GM21717 (cell line): Measurements from ENCODE around the gene DHX8.

Source experiments
- ATAC-seq: cut with Tn5 transposase; IDR thresholded peaks from one replicate; pipeline ENCODE4 v1.9.1; 2021; ENCODE audit warnings: mild to moderate bottlenecking, moderate library complexity; ENCODE audit not compliant: unreplicated experiment

Gene DHX8

GRCh38 chr17:43545383-43545632 lies 61.5 kb downstream of the DHX8 start:
- no peak for ATAC-seq

- ATAC-seq = peak; percentile 74
These were observed 62.8 kb downstream of the DHX8 start, which contains the start of gene ETV4 for GRCh38 chr17:43546319-43547188. ETV4 (minus strand) TSS chr17:43546340; CDS start chr17:43545617, 723 bp downstream.

GRCh38 chr17:43547189-43547550 lies 63.4 kb downstream of the DHX8 start:
- no peak for ATAC-seq

- no peak for ATAC-seq
These were observed 64.0 kb downstream of the DHX8 start for GRCh38 chr17:43547659-43548256.

- no peak for ATAC-seq
These were observed 65.1 kb downstream of the DHX8 start for GRCh38 chr17:43548689-43549379.

- no peak for ATAC-seq
These were observed 65.7 kb downstream of the DHX8 start for GRCh38 chr17:43549496-43549895.

GRCh38 chr17:43550754-43551153 lies 67.0 kb downstream of the DHX8 start:
- ATAC-seq = no peak

GRCh38 chr17:43552229-43552837 lies 68.6 kb downstream of the DHX8 start:
- ATAC-seq = no peak

GRCh38 chr17:43553573-43553972 lies 69.8 kb downstream of the DHX8 start:
- ATAC-seq = no peak

- ATAC-seq = no peak
These were observed 71.1 kb downstream of the DHX8 start for GRCh38 chr17:43554857-43555256.

- ATAC-seq = no peak
These were observed 72.5 kb downstream of the DHX8 start for GRCh38 chr17:43556292-43556691.

GRCh38 chr17:43558805-43559160 lies 75.0 kb downstream of the DHX8 start:
- ATAC-seq = no peak

GRCh38 chr17:43559161-43559816 lies 75.5 kb downstream of the DHX8 start:
- no peak for ATAC-seq

GRCh38 chr17:43560461-43561427 lies 77.0 kb downstream of the DHX8 start:
- no peak for ATAC-seq

- ATAC-seq = no peak
These were observed 79.2 kb downstream of the DHX8 start for GRCh38 chr17:43562679-43563599.

- no peak for ATAC-seq
These were observed 80.1 kb downstream of the DHX8 start for GRCh38 chr17:43563600-43564594.

GRCh38 chr17:43568506-43569082 lies 84.8 kb downstream of the DHX8 start:
- ATAC-seq = no peak
